DND-41 (cell line): ENCODE measurements around the gene MRPL45.

Experiments used
- CTCF ChIP-seq: IDR thresholded peaks from 2 replicates; pipeline ENCODE4 v1.5.1; 2012; ENCODE audit warnings: borderline replicate concordance, low read length, moderate library complexity, mild to moderate bottlenecking; ENCODE audit not compliant: poor library complexity, severe bottlenecking; ENCODE audit errors: extremely low read depth
- EZH2 ChIP-seq: IDR thresholded peaks from 3 replicates; pipeline ENCODE4 v1.6.1; 2012; ENCODE audit warnings: borderline replicate concordance, low read depth, mild to moderate bottlenecking, moderate library complexity, low read length, inconsistent platforms; ENCODE audit not compliant: severe bottlenecking

GRCh38 chr17:38361694-38362465 is 64.9 kb downstream of the MRPL45 start:
- TF ChIP-seq CTCF (no peak), EZH2 (no peak)
